Keratinocyte (primary cell): ENCODE measurements around the gene PWWP2B. TPM values are rescaled to one million over a fixed set of nuclear protein-coding genes. Genes with fewer than 3 reads are reported as not detected.

ENCODE experiments used
- DNase-seq: peaks from one replicate; pipeline ENCODE4 v3.0.0-alpha.2; 2011; ENCODE audit warnings: low read depth, missing footprints, low spot score
- FAIRE-seq: peaks from 2 replicates; lab custom pipeline; 2011; peaks lifted over from hg19 to GRCh38; lab: Jason Lieb, UNC
- H2AFZ ChIP-seq: 2 replicates; pipeline ENCODE4 v1.6.0; 2012; ENCODE audit warnings: low read length, control low read depth, inconsistent platforms; ENCODE audit not compliant: control insufficient read depth
- H3K27ac ChIP-seq: 2 replicates; pipeline ENCODE4 v1.5.1; 2011; ENCODE audit warnings: low read length; ENCODE audit not compliant: control insufficient read depth, insufficient read depth
- H3K27me3 ChIP-seq: 3 replicates; pipeline ENCODE4 v1.6.0; 2011; ENCODE audit warnings: low read length; ENCODE audit not compliant: control insufficient read depth, insufficient read depth; ENCODE audit errors: extremely low read depth
- H3K36me3 ChIP-seq, 2 experiments: 2 replicates in 1 of 2; 3 replicates in 1 of 2; pipeline ENCODE4 v1.5.1; 2011; ENCODE audit warnings: low read length in 2 of 2, mild to moderate bottlenecking in 1 of 2; ENCODE audit not compliant: control insufficient read depth in 2 of 2, insufficient read depth in 2 of 2; ENCODE audit errors: extremely low read depth in 1 of 2
- H3K4me1 ChIP-seq: 3 replicates; pipeline ENCODE4 v1.5.1; 2011; ENCODE audit warnings: low read length; ENCODE audit not compliant: control insufficient read depth, insufficient read depth; ENCODE audit errors: extremely low read depth
- H3K4me2 ChIP-seq: 3 replicates; pipeline ENCODE4 v1.6.0; 2011; ENCODE audit warnings: low read depth, low read length; ENCODE audit not compliant: control insufficient read depth, insufficient read depth; ENCODE audit errors: extremely low read depth
- H3K4me3 ChIP-seq, 3 experiments: fragments of 200-600 bp in 1 of 3; sonication (generic) in 1 of 3; 2 replicates in 2 of 3; 3 replicates in 1 of 3; pipeline ENCODE4 v1.5.1; 2011 to 2016; ENCODE audit warnings: low read length in 3 of 3, mild to moderate bottlenecking in 3 of 3, control low read depth in 2 of 3, inconsistent platforms in 1 of 3, low read depth in 1 of 3, mixed read lengths in 1 of 3, mixed run types in 1 of 3, moderate library complexity in 1 of 3; ENCODE audit not compliant: control insufficient read depth in 2 of 3, insufficient read depth in 2 of 3; ENCODE audit errors: extremely low read depth in 1 of 3
- H3K79me2 ChIP-seq: 2 replicates; pipeline ENCODE4 v1.6.0; 2012; ENCODE audit warnings: low read length; ENCODE audit not compliant: control insufficient read depth, insufficient read depth
- H3K9ac ChIP-seq: 3 replicates; pipeline ENCODE4 v1.6.0; 2011; ENCODE audit warnings: low read length; ENCODE audit not compliant: control insufficient read depth, insufficient read depth; ENCODE audit errors: extremely low read depth
- H3K9me1 ChIP-seq: 3 replicates; pipeline ENCODE4 v1.6.0; 2011; ENCODE audit warnings: low read length; ENCODE audit not compliant: control insufficient read depth, insufficient read depth; ENCODE audit errors: extremely low read depth
- H3K9me3 ChIP-seq: 2 replicates; pipeline ENCODE4 v1.5.1; 2012; ENCODE audit warnings: low read depth, low read length; ENCODE audit not compliant: control insufficient read depth
- H4K20me1 ChIP-seq: 3 replicates; pipeline ENCODE4 v1.6.0; 2011; ENCODE audit warnings: low read length; ENCODE audit not compliant: control insufficient read depth, insufficient read depth; ENCODE audit errors: extremely low read depth
- EZH2 ChIP-seq: IDR thresholded peaks from one replicate; pipeline ENCODE4 v1.6.1; 2012; ENCODE audit warnings: inconsistent platforms, mild to moderate bottlenecking, low read length, moderate library complexity
- dilution Hi-C: fragments of 300-500 bp; cut with MboI; formaldehyde crosslinking; loops from one replicate; pipeline ENCODE4 v1.7.0; 2020; ENCODE audit warnings: low sequenced_read_pairs; ENCODE audit not compliant: extremely low pct_ligation_motif_present
- polyA plus RNA-seq, 5 experiments: library from polyadenylated mRNA; depleted of rRNA in 3 of 5; stranded (reverse) in 3 of 5; stranded (forward) in 1 of 5; unstranded in 1 of 5; fragments of >200 nt; gene quantifications; 1 replicate in 1 of 5; 2 replicates in 3 of 5; 3 replicates in 1 of 5; pipeline versions ENCODE4 v1.2.1 to v1.2.3, GENCODE V29; 2011 to 2012; ENCODE audit warnings: missing spikeins in 2 of 5, low read depth in 1 of 5, low replicate concordance in 1 of 5
- TF ChIP-seq, protein P1 (sequence below), 3 experiments: IDR thresholded peaks in 1 of 3; conservative IDR thresholded peaks in 1 of 3; optimal IDR thresholded peaks in 1 of 3; 2 replicates in 2 of 3; 3 replicates in 1 of 3; pipeline versions ENCODE3 to v1.5.1; 2011; ENCODE audit warnings: low read length in 3 of 3, mild to moderate bottlenecking in 3 of 3, moderate library complexity in 2 of 3, control low read depth in 1 of 3, inconsistent platforms in 1 of 3; ENCODE audit not compliant: insufficient read depth in 2 of 3; ENCODE audit errors: extremely low read depth in 1 of 3

The PWWP2B gene
- polyA plus RNA-seq, 1 donor (not counting 4 experiments of a cell fraction or from before 2014, with no cell fraction given): 3.1 TPM

DNA sequence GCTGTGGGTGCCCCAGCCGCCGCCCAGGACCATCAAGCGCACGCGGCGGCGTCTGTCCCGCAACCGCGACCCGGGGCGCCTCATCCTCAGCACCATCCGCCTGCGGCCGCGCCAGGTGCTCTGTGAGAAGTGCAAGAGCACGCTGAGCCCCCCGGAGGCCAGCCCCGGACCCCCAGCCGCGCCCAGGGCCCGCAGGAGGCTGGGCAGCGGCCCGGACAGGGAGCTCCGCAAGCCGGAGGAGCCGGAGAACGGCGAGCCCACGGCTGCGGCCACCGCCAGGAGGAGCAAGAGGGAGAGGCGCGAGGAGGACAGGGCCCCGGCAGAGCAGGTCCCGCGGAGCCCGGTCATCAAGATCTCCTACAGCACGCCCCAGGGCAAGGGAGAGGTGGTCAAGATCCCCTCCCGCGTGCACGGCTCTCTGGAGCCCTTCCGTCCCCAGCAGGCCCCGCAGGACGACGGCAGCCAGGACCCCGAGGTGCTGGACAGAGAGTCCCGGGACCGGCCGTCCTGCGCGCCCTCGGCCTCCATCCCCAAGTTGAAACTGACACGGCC lies 8.0 kb downstream of the PWWP2B start:
- H4K20me1 ChIP-seq: peaks cover 3% of the 10 kb centered on the region
- no peak overlapping the region for H3K27ac ChIP-seq
- no peak for FAIRE-seq
- H3K79me2 ChIP-seq: peaks cover 39% of the 10 kb centered on the region
- no peak overlapping the region for H3K4me3 ChIP-seq
- dilution Hi-C loops: no loop called here
- H3K4me1 ChIP-seq: peaks cover 27% of the 10 kb centered on the region
- TF ChIP-seq, protein P1, sequence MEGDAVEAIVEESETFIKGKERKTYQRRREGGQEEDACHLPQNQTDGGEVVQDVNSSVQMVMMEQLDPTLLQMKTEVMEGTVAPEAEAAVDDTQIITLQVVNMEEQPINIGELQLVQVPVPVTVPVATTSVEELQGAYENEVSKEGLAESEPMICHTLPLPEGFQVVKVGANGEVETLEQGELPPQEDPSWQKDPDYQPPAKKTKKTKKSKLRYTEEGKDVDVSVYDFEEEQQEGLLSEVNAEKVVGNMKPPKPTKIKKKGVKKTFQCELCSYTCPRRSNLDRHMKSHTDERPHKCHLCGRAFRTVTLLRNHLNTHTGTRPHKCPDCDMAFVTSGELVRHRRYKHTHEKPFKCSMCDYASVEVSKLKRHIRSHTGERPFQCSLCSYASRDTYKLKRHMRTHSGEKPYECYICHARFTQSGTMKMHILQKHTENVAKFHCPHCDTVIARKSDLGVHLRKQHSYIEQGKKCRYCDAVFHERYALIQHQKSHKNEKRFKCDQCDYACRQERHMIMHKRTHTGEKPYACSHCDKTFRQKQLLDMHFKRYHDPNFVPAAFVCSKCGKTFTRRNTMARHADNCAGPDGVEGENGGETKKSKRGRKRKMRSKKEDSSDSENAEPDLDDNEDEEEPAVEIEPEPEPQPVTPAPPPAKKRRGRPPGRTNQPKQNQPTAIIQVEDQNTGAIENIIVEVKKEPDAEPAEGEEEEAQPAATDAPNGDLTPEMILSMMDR (optimal IDR thresholded peaks at IDR 0.05 in 1 of 3, IDR thresholded peaks at IDR 0.05 in 1 of 3, conservative IDR thresholded peaks at IDR 0.05 in 1 of 3; ENCODE audit: extremely low read depth in 1 of 3, insufficient read depth in 2 of 3, low read length in 3 of 3): no peak
- TF ChIP-seq EZH2: no peak
- H3K9me1 ChIP-seq: no peaks in the 10 kb centered on the region
- no peaks in the 10 kb centered on the region for H3K27me3 ChIP-seq
- H3K9me3 ChIP-seq: no peaks in the 10 kb centered on the region
- peaks cover 3 to 12% of the 10 kb centered on the region in 2 experiments for H3K36me3 ChIP-seq
- H2AFZ ChIP-seq: no peak overlapping the region
- H3K9ac ChIP-seq: no peak overlapping the region
- DNase-seq: no peak
- no peak overlapping the region for H3K4me2 ChIP-seq

GRCh38 chr10:132405463-132405991 lies 8.5 kb downstream of the PWWP2B start:
- Histone ChIP-seq H3K27me3 (no peaks in the 10 kb centered on the region), H3K79me2 (peaks cover 38% of the 10 kb centered on the region), H3K36me3 (peaks cover 3 to 12% of the 10 kb centered on the region in 2 experiments), H3K4me3 (no peak overlapping the region), H2AFZ (no peak overlapping the region), H3K27ac (no peak overlapping the region), H3K4me2 (no peak overlapping the region), H3K9me1 (no peaks in the 10 kb centered on the region), H3K9ac (no peak overlapping the region), H4K20me1 (peaks cover 2% of the 10 kb centered on the region), H3K9me3 (no peaks in the 10 kb centered on the region), H3K4me1 (peaks cover 27% of the 10 kb centered on the region)
- no peak for DNase-seq
- dilution Hi-C loops: no loop called here
- TF ChIP-seq, protein P1 (optimal IDR thresholded peaks at IDR 0.05 in 1 of 3, IDR thresholded peaks at IDR 0.05 in 1 of 3, conservative IDR thresholded peaks at IDR 0.05 in 1 of 3; ENCODE audit: extremely low read depth in 1 of 3, insufficient read depth in 2 of 3, low read length in 3 of 3): no peak
- TF ChIP-seq EZH2: no peak
- no peak for FAIRE-seq
